H9 (cell line): ENCODE measurements around the gene PTMA. TPM values are rescaled to one million over a fixed set of nuclear protein-coding genes. Genes with fewer than 3 reads are reported as not detected.

ENCODE experiments used
- DNase-seq: peaks from one replicate; pipeline ENCODE4 v3.0.0-alpha.2; 2017
- H2AFZ ChIP-seq: one replicate; pipeline ENCODE4 v1.6.1; 2013; ENCODE audit warnings: mild to moderate bottlenecking, low read length, control low read depth, moderate library complexity
- H2AK5ac ChIP-seq: 2 replicates; pipeline ENCODE4 v1.6.1; 2013; ENCODE audit warnings: low read length, control low read depth, mixed read lengths; ENCODE audit not compliant: insufficient read length
- H2BK120ac ChIP-seq: one replicate; pipeline ENCODE4 v1.6.1; 2013; ENCODE audit warnings: low read depth, mild to moderate bottlenecking, low read length, control low read depth, inconsistent platforms; ENCODE audit not compliant: poor library complexity, severe bottlenecking
- H2BK12ac ChIP-seq: 2 replicates; pipeline ENCODE4 v1.6.1; 2013; ENCODE audit warnings: low read length, control low read depth, mixed read lengths, low read depth; ENCODE audit not compliant: insufficient read length
- H2BK15ac ChIP-seq: 2 replicates; pipeline ENCODE4 v1.6.1; 2013; ENCODE audit warnings: low read depth, low read length, control low read depth
- H2BK20ac ChIP-seq: one replicate; pipeline ENCODE4 v1.6.1; 2013; ENCODE audit warnings: low read depth, mild to moderate bottlenecking, low read length, control low read depth, inconsistent platforms; ENCODE audit not compliant: poor library complexity, severe bottlenecking
- H2BK5ac ChIP-seq: 2 replicates; pipeline ENCODE4 v1.6.1; 2013; ENCODE audit warnings: low read length, control low read depth, mixed read lengths; ENCODE audit not compliant: insufficient read length
- H3K14ac ChIP-seq: 2 replicates; pipeline ENCODE4 v1.6.1; 2013; ENCODE audit warnings: low read length, control low read depth; ENCODE audit not compliant: insufficient read depth
- H3K18ac ChIP-seq: 2 replicates; pipeline ENCODE4 v1.6.1; 2013; ENCODE audit warnings: low read depth, mild to moderate bottlenecking, mixed read lengths, low read length, control low read depth; ENCODE audit not compliant: insufficient read length
- H3K23ac ChIP-seq: 2 replicates; pipeline ENCODE4 v1.6.1; 2013; ENCODE audit warnings: low read length, control low read depth, mixed read lengths, low read depth; ENCODE audit not compliant: insufficient read length
- H3K23me2 ChIP-seq: 2 replicates; pipeline ENCODE4 v1.6.1; 2013; ENCODE audit warnings: low read depth, mild to moderate bottlenecking, mixed read lengths, low read length, control low read depth; ENCODE audit not compliant: insufficient read length, poor library complexity, severe bottlenecking
- H3K27ac ChIP-seq: 2 replicates; pipeline ENCODE4 v1.5.1; 2013; ENCODE audit warnings: low read length, control low read depth, mixed read lengths, low read depth; ENCODE audit not compliant: insufficient read length
- H3K27me3 ChIP-seq: 2 replicates; pipeline ENCODE4 v1.6.1; 2013; ENCODE audit warnings: low read length, control low read depth, inconsistent platforms; ENCODE audit not compliant: insufficient read depth
- H3K4ac ChIP-seq: 2 replicates; pipeline ENCODE4 v1.6.1; 2013; ENCODE audit warnings: low read depth, mild to moderate bottlenecking, control low read depth, inconsistent platforms, low read length, moderate library complexity
- H3K4me1 ChIP-seq: 2 replicates; pipeline ENCODE4 v1.6.1; 2013; ENCODE audit warnings: low read length, control low read depth, inconsistent platforms; ENCODE audit not compliant: insufficient read depth
- H3K4me2 ChIP-seq: 2 replicates; pipeline ENCODE4 v1.6.1; 2013; ENCODE audit warnings: low read length, control low read depth, mixed read lengths; ENCODE audit not compliant: insufficient read length, insufficient read depth
- H3K56ac ChIP-seq: 2 replicates; pipeline ENCODE4 v1.6.1; 2013; ENCODE audit warnings: low read depth, mild to moderate bottlenecking, mixed read lengths, low read length, control low read depth; ENCODE audit not compliant: insufficient read length
- H3K79me1 ChIP-seq: 2 replicates; pipeline ENCODE4 v1.6.1; 2013; ENCODE audit warnings: low read depth, mild to moderate bottlenecking, moderate library complexity, low read length, control low read depth, inconsistent platforms; ENCODE audit not compliant: insufficient read depth, poor library complexity, severe bottlenecking
- H3K79me2 ChIP-seq: 2 replicates; pipeline ENCODE4 v1.6.1; 2013; ENCODE audit warnings: low read length, control low read depth, inconsistent platforms; ENCODE audit not compliant: insufficient read depth
- H3K9ac ChIP-seq: 2 replicates; pipeline ENCODE4 v1.6.1; 2013; ENCODE audit warnings: low read length, control low read depth, mixed read lengths; ENCODE audit not compliant: insufficient read length; ENCODE audit errors: extremely low read depth
- H3K9me3 ChIP-seq: one replicate; pipeline ENCODE4 v1.6.1; 2013; ENCODE audit warnings: low read depth, low read length, inconsistent platforms; ENCODE audit not compliant: control insufficient read depth
- H3T11ph ChIP-seq: one replicate; pipeline ENCODE4 v1.6.1; 2013; ENCODE audit warnings: mild to moderate bottlenecking, low read length, control low read depth, inconsistent platforms
- H4K20me1 ChIP-seq: one replicate; pipeline ENCODE4 v1.6.1; 2013; ENCODE audit not compliant: control insufficient read depth, insufficient read length, insufficient read depth
- H4K5ac ChIP-seq: 2 replicates; pipeline ENCODE4 v1.6.1; 2013; ENCODE audit warnings: low read depth, mild to moderate bottlenecking, mixed read lengths, low read length, control low read depth; ENCODE audit not compliant: insufficient read length
- H4K8ac ChIP-seq: replicated peaks from 2 replicates; pipeline ENCODE4 v1.6.1; 2013; ENCODE audit warnings: low read length, control low read depth, mixed read lengths, low read depth; ENCODE audit not compliant: insufficient read length
- H4K91ac ChIP-seq: 2 replicates; pipeline ENCODE4 v1.6.1; 2013; ENCODE audit warnings: low read depth, mild to moderate bottlenecking, moderate library complexity, mixed read lengths, low read length, control low read depth; ENCODE audit not compliant: insufficient read length
- H3K27ac Mint-ChIP-seq, 3 experiments: 2 replicates in 2 of 3; 3 replicates in 1 of 3; pipeline ENCODE4 v1.8.0; 2020 to 2021; ENCODE audit warnings: mixed read lengths in 3 of 3, mild to moderate bottlenecking in 1 of 3, moderate library complexity in 1 of 3
- H3K27me3 Mint-ChIP-seq: 2 replicates; pipeline ENCODE4 v1.8.0; 2021; ENCODE audit warnings: low read depth, mild to moderate bottlenecking, moderate library complexity, mixed read lengths
- H3K36me3 Mint-ChIP-seq, 3 experiments: 2 replicates in 2 of 3; 3 replicates in 1 of 3; pipeline ENCODE4 v1.8.0; 2020 to 2021; ENCODE audit warnings: low read depth in 3 of 3, mixed read lengths in 3 of 3; ENCODE audit not compliant: insufficient read depth in 1 of 3
- H3K4me1 Mint-ChIP-seq, 2 experiments: 2 replicates each; pipeline ENCODE4 v1.8.0; 2020; ENCODE audit warnings: mixed read lengths in 2 of 2
- H3K4me3 Mint-ChIP-seq, 2 experiments: 2 replicates in 1 of 2; 3 replicates in 1 of 2; pipeline ENCODE4 v1.8.0; 2020 to 2021; ENCODE audit warnings: mild to moderate bottlenecking in 2 of 2, mixed read lengths in 2 of 2, moderate library complexity in 1 of 2
- H3K9me3 Mint-ChIP-seq, 2 experiments: 2 replicates in 1 of 2; 3 replicates in 1 of 2; pipeline ENCODE4 v1.8.0; 2020; ENCODE audit warnings: mild to moderate bottlenecking in 2 of 2, mixed read lengths in 2 of 2, moderate library complexity in 1 of 2
- WGBS: extraction: QIAGEN DNeasy Blood & Tissue Kit; methylation state at CpG from one replicate; pipeline ENCODE4 v1.1.7; 2013; ENCODE audit warnings: missing lambda C conversion rate, low lambda C conversion rate, mixed read lengths; ENCODE audit not compliant: insufficient read length; ENCODE audit errors: extremely low coverage; 5-methylcytosine and 5-hydroxymethylcytosine counted together
- total RNA-seq: library from RNA; stranded (reverse); gene quantifications from 2 replicates; pipeline ENCODE4 v1.2.1, GENCODE V29; 2021
- TF ChIP-seq, protein P1 (sequence below): fragments of 200-600 bp; sonication (generic); conservative IDR thresholded peaks from 3 replicates; pipeline ENCODE4 v1.8.0; 2021; ENCODE audit warnings: antibody characterized with exemption, mild to moderate bottlenecking

PTMA gene
- total RNA-seq, 1 experiment from 2014 or later: 1,963 TPM

DNA sequence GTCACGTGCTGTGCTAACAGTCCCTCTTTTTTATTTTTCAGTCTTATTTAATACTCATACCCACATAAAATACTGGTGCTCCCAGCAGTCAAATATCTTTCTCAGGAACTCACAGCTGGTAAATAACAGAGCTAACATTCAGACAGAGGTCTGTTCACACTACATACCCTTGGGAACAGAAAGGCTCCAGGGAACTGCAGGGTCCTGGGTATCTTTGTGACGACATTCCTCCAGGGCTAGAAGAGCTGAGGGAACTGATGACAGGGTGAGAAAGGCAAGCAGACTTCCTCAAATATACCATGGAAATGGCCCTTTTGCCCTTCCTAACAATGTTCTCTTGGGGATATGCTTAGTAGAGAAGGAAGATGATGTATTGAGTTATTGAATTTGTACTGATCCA is 53.4 kb downstream of the PTMA start:
- no peak overlapping the region for H3K9ac ChIP-seq
- H3K4me3 Mint-ChIP-seq: no peak overlapping the region
- no peaks in the 10 kb centered on the region for H3K9me3 Mint-ChIP-seq

More for the DNA sequence above, 53.4 kb downstream of the PTMA start:
- no peaks in the 10 kb centered on the region for H3K9me3 ChIP-seq
- peaks cover 3% of the 10 kb centered on the region for H3K79me1 ChIP-seq
- H2BK15ac ChIP-seq: no peak overlapping the region
- no peaks in the 10 kb centered on the region for H3K36me3 Mint-ChIP-seq
- H3K4me1 Mint-ChIP-seq: peaks cover 0 to 8% of the 10 kb centered on the region in 2 experiments; a peak in 1 of 4 replicates
- H2BK120ac ChIP-seq: no peak overlapping the region
- no peak overlapping the region for H3K4ac ChIP-seq
- H4K91ac ChIP-seq: no peak overlapping the region
- no peak overlapping the region for H2AFZ ChIP-seq
- TF ChIP-seq, protein P1, sequence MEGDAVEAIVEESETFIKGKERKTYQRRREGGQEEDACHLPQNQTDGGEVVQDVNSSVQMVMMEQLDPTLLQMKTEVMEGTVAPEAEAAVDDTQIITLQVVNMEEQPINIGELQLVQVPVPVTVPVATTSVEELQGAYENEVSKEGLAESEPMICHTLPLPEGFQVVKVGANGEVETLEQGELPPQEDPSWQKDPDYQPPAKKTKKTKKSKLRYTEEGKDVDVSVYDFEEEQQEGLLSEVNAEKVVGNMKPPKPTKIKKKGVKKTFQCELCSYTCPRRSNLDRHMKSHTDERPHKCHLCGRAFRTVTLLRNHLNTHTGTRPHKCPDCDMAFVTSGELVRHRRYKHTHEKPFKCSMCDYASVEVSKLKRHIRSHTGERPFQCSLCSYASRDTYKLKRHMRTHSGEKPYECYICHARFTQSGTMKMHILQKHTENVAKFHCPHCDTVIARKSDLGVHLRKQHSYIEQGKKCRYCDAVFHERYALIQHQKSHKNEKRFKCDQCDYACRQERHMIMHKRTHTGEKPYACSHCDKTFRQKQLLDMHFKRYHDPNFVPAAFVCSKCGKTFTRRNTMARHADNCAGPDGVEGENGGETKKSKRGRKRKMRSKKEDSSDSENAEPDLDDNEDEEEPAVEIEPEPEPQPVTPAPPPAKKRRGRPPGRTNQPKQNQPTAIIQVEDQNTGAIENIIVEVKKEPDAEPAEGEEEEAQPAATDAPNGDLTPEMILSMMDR: no peak
- no peaks in the 10 kb centered on the region for H3K27me3 ChIP-seq
- H3T11ph ChIP-seq: no peak overlapping the region
- no peak overlapping the region for H3K23ac ChIP-seq
- no peaks in the 10 kb centered on the region for H3K23me2 ChIP-seq
- H3K4me2 ChIP-seq: no peak overlapping the region
- no peak overlapping the region for H3K27ac ChIP-seq
- H3K27ac Mint-ChIP-seq: no peak overlapping the region
- no peak overlapping the region for H3K18ac ChIP-seq
- no peak overlapping the region for H4K5ac ChIP-seq
- no peak overlapping the region for H3K14ac ChIP-seq
- no peak overlapping the region for H3K56ac ChIP-seq
- H4K20me1 ChIP-seq: no peaks in the 10 kb centered on the region
- no peak overlapping the region for H2BK12ac ChIP-seq
- H4K8ac ChIP-seq: no peak overlapping the region
- no peak overlapping the region for H2BK5ac ChIP-seq
- DNase-seq: no peak
- no CpG with 5 or more reads among the region's 2 CpGs for WGBS
- H3K27me3 Mint-ChIP-seq: no peaks in the 10 kb centered on the region
- H2AK5ac ChIP-seq: no peak overlapping the region
- no peak overlapping the region for H2BK20ac ChIP-seq
- H3K4me1 ChIP-seq: no peaks in the 10 kb centered on the region
- H3K79me2 ChIP-seq: no peaks in the 10 kb centered on the region

Other genes with a start within 250 kb of the PTMA start
- 1,269 and 1,271 TPM in 2 replicates for gene NCL, start 244.0 kb upstream of the PTMA start, total RNA-seq
- gene NMUR1, start 178.1 kb upstream of the PTMA start, total RNA-seq: 0.13 and 0.20 TPM in 2 replicates
- not detected in 2 replicates for gene TEX44, start 115.7 kb upstream of the PTMA start, total RNA-seq
- gene PDE6D, start 72.8 kb downstream of the PTMA start, total RNA-seq: 33.7 and 33.9 TPM in 2 replicates
- gene COPS7B, start 77.9 kb downstream of the PTMA start, total RNA-seq: 61.0 and 61.4 TPM in 2 replicates
- 1.1 and 1.2 TPM in 2 replicates for gene NPPC, start 217.9 kb downstream of the PTMA start, total RNA-seq